ENCODE results near the gene MICAL3.

MICAL3 gene

DNA sequence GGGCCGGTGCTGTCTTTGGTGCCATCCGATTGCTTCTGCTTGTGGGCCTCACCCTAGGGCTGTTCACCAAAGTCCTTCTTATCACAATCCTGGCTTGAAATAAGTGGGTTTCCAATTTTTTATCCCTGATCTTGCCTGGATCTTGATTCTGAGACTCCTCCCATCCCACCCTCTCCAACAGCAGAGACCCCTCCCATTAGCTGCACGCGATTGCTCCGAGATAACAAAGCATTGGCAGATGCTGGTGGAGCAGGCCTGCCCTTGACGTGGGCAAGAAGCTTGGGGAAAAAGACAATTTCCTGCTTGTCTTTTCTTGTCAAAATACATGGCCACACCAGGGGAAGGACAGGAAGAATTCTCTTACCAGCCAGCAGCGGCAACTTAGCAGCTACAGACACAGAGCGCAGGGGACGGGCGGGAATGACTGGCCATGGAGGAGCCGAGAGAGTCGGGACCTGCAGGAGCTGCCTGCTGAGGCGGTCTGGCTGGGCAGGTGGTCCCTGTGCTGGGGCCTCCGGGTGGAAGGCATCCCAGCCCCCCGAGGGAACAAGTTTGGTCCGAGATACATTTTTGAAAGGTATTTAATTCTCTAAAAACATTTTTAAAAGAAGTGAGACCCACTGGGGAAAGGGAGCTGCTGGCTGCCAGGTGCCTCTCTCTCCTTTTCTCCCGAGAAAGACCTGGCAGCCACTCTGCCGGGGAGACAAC is 240.4 kb downstream of the MICAL3 start:
- no peak overlapping the region for H3K4me2 ChIP-seq (ENCODE audit: low read length)
- H2AFZ ChIP-seq (ENCODE audit: low read depth, low read length) = no peak overlapping the region
- peaks cover 36% of the 10 kb centered on the region for H3K79me2 ChIP-seq (ENCODE audit: low read length)
- peaks cover 26% of the 10 kb centered on the region for H3K36me3 ChIP-seq (replicated peaks; ENCODE audit: low read depth, low read length)
- H3K9me3 ChIP-seq (ENCODE audit: insufficient read depth, low read length) = no peaks in the 10 kb centered on the region
- H3K4me3 ChIP-seq (ENCODE audit: low read length) = no peak overlapping the region
- H3K27ac ChIP-seq (ENCODE audit: low read length) = no peak overlapping the region
- H3K27me3 ChIP-seq (ENCODE audit: low read depth, low read length) = no peaks in the 10 kb centered on the region
- TF ChIP-seq CTCF (IDR thresholded peaks at IDR 0.05; ENCODE audit: low read depth, low read length) (no peak), EZH2phosphoT487 (IDR thresholded peaks at IDR 0.05; ENCODE audit: low read depth) (no peak)
- H3K9ac ChIP-seq (ENCODE audit: low read length) = no peak overlapping the region
- H3K4me1 ChIP-seq (ENCODE audit: low read length) = peaks cover 47% of the 10 kb centered on the region
- no peaks in the 10 kb centered on the region for H4K20me1 ChIP-seq (ENCODE audit: insufficient read depth, low read length)

GRCh38 chr22:17783312-17783711 is 241.0 kb downstream of the MICAL3 start:
- no peak overlapping the region for H3K27ac ChIP-seq (ENCODE audit: low read length)
- TF ChIP-seq EZH2phosphoT487 (IDR thresholded peaks at IDR 0.05; ENCODE audit: low read depth) = no peak
- no peak for TF ChIP-seq CTCF (IDR thresholded peaks at IDR 0.05; ENCODE audit: low read depth, low read length)
- H3K4me3 ChIP-seq (ENCODE audit: low read length) = no peak overlapping the region
- no peaks in the 10 kb centered on the region for H3K27me3 ChIP-seq (ENCODE audit: low read depth, low read length)
- peaks cover 42% of the 10 kb centered on the region for H3K79me2 ChIP-seq (ENCODE audit: low read length)
- peaks cover 53% of the 10 kb centered on the region for H3K4me1 ChIP-seq (ENCODE audit: low read length)
- H3K4me2 ChIP-seq (ENCODE audit: low read length) = no peak overlapping the region
- H4K20me1 ChIP-seq (ENCODE audit: insufficient read depth, low read length) = no peaks in the 10 kb centered on the region
- H3K36me3 ChIP-seq (replicated peaks; ENCODE audit: low read depth, low read length) = peaks cover 27% of the 10 kb centered on the region
- no peaks in the 10 kb centered on the region for H3K9me3 ChIP-seq (ENCODE audit: insufficient read depth, low read length)
- no peak overlapping the region for H3K9ac ChIP-seq (ENCODE audit: low read length)
- no peak overlapping the region for H2AFZ ChIP-seq (ENCODE audit: low read depth, low read length)

DNA sequence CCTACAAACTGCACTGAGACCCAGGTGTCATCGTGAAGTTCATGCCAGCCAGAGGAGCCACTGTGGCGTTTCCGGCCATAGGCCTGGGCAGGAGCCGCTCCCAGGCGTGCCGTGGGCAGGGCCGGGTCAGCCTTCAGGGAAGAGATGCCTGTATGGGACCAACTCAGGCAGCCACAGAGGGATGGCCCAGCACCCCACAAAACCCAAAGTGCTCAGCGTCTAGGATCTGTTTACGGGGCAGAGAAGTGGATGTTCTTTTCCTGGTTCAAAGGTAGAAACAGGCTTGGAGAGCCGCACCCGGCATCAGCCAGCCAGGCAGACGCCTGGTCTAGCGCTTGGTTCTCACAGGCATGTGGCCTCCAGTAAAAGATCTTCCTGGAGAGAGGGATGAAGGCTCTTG is 241.7 kb downstream of the MICAL3 start:
- H3K4me1 ChIP-seq (ENCODE audit: low read length) = peaks cover 56% of the 10 kb centered on the region
- H2AFZ ChIP-seq (ENCODE audit: low read depth, low read length) = no peak overlapping the region
- H3K4me3 ChIP-seq (ENCODE audit: low read length) = no peak overlapping the region
- no peaks in the 10 kb centered on the region for H3K27me3 ChIP-seq (ENCODE audit: low read depth, low read length)
- peak overlapping the region; percentile 99; the same call in 1 of the 2 replicates for H3K4me2 ChIP-seq (ENCODE audit: low read length)
- H3K36me3 ChIP-seq (replicated peaks; ENCODE audit: low read depth, low read length) = peaks cover 31% of the 10 kb centered on the region
- H3K27ac ChIP-seq (ENCODE audit: low read length) = no peak overlapping the region
- TF ChIP-seq EZH2phosphoT487 (IDR thresholded peaks at IDR 0.05; ENCODE audit: low read depth) (no peak), CTCF (IDR thresholded peaks at IDR 0.05; ENCODE audit: low read depth, low read length) (no peak)
- no peaks in the 10 kb centered on the region for H4K20me1 ChIP-seq (ENCODE audit: insufficient read depth, low read length)
- no peaks in the 10 kb centered on the region for H3K9me3 ChIP-seq (ENCODE audit: insufficient read depth, low read length)
- H3K79me2 ChIP-seq (ENCODE audit: low read length) = peaks cover 49% of the 10 kb centered on the region
- H3K9ac ChIP-seq (ENCODE audit: low read length) = peak overlapping the region; percentile 97; the same call in 1 of the 2 replicates

GRCh38 chr22:17782158-17782557 is 242.2 kb downstream of the MICAL3 start:
- Histone ChIP-seq H3K79me2 (ENCODE audit: low read length) (peaks cover 54% of the 10 kb centered on the region), H2AFZ (ENCODE audit: low read depth, low read length) (no peak overlapping the region), H3K27ac (ENCODE audit: low read length) (peak overlapping the region; percentile 94), H3K9me3 (ENCODE audit: insufficient read depth, low read length) (no peaks in the 10 kb centered on the region), H3K4me3 (ENCODE audit: low read length) (peak overlapping the region; percentile 83; the same call in 1 of the 2 replicates), H3K36me3 (replicated peaks; ENCODE audit: low read depth, low read length) (peaks cover 31% of the 10 kb centered on the region), H3K4me2 (ENCODE audit: low read length) (peak overlapping the region; percentile 99), H3K4me1 (ENCODE audit: low read length) (peaks cover 56% of the 10 kb centered on the region), H3K9ac (ENCODE audit: low read length) (peak overlapping the region; percentile 97), H4K20me1 (ENCODE audit: insufficient read depth, low read length) (no peaks in the 10 kb centered on the region), H3K27me3 (ENCODE audit: low read depth, low read length) (no peaks in the 10 kb centered on the region)
- TF ChIP-seq EZH2phosphoT487 (IDR thresholded peaks at IDR 0.05; ENCODE audit: low read depth) (no peak), CTCF (IDR thresholded peaks at IDR 0.05; ENCODE audit: low read depth, low read length) (no peak)

Data from OCI-LY3 (cell line).